Tibial nerve (tissue), 4 donors: ENCODE measurements around the gene NTSR1. TPM values are rescaled to one million over a fixed set of nuclear protein-coding genes. Genes with fewer than 3 reads are reported as not detected.

Source experiments
- DNase-seq, 2 donors: peaks; one replicate each; pipeline ENCODE4 v3.0.0-alpha.2; 2019; ENCODE audit warnings: low spot score in 2 of 2
- H3K27ac ChIP-seq, 4 donors: fragments of 200-600 bp; sonication (generic) in 3 of 4; one replicate each; pipeline ENCODE4 v1.5.1; 2017 to 2019; ENCODE audit warnings: mild to moderate bottlenecking in 1 of 4
- H3K27me3 ChIP-seq, 2 donors: fragments of 200-600 bp; sonication (generic) in 1 of 2; one replicate each; pipeline versions ENCODE4 v1.5.1 to v1.6.0; 2017 to 2019
- H3K36me3 ChIP-seq, 3 donors: fragments of 200-600 bp; sonication (generic); one replicate each; pipeline ENCODE4 v1.5.1; 2018 to 2019
- H3K4me1 ChIP-seq, 4 donors: fragments of 200-600 bp; sonication (generic) in 3 of 4; one replicate each; pipeline ENCODE4 v1.5.1; 2017 to 2019
- H3K4me3 ChIP-seq, 4 donors: fragments of 200-600 bp; sonication (generic) in 3 of 4; one replicate each; pipeline ENCODE4 v1.5.1; 2017 to 2019; ENCODE audit warnings: mild to moderate bottlenecking in 1 of 4, moderate library complexity in 1 of 4
- H3K9me3 ChIP-seq, 4 donors: fragments of 200-600 bp; sonication (generic) in 3 of 4; one replicate each; pipeline ENCODE4 v1.5.1; 2017 to 2019
- EP300 ChIP-seq, 2 donors: sonication (generic); formaldehyde crosslinking; IDR thresholded peaks; one replicate each; pipeline ENCODE4 v1.6.1; 2017; ENCODE audit warnings: antibody characterized with exemption in 2 of 2, mild to moderate bottlenecking in 1 of 2
- POLR2A ChIP-seq, 2 donors: fragments of 450-650 bp; IDR thresholded peaks; one replicate each; pipeline ENCODE4 v1.6.1; 2017; ENCODE audit warnings: antibody characterized with exemption in 2 of 2, mild to moderate bottlenecking in 2 of 2, moderate library complexity in 2 of 2
- WGBS, 2 donors: methylation state at CpG; one replicate each; pipeline ENCODE4 v1.1.5; 2018; 5-methylcytosine and 5-hydroxymethylcytosine counted together
- total RNA-seq, 4 donors: library from RNA; depleted of rRNA; stranded (reverse); fragments of >200 nt; gene quantifications; one replicate each; pipeline ENCODE4 v1.1.0, GENCODE V29; 2016
- TF ChIP-seq, protein P1 (sequence below), 5 experiments: fragments of 200-600 bp in 3 of 5; fragments of 450-650 bp in 2 of 5; sonication (generic) in 3 of 5; IDR thresholded peaks; one replicate each; pipeline ENCODE4 v1.5.1; 2016 to 2019; ENCODE audit warnings: antibody characterized with exemption in 5 of 5, mild to moderate bottlenecking in 3 of 5, moderate library complexity in 2 of 5

The NTSR1 gene
- total RNA-seq, 4 donors from 2014 or later, result 0.30 TPM; not detected in 3

DNA sequence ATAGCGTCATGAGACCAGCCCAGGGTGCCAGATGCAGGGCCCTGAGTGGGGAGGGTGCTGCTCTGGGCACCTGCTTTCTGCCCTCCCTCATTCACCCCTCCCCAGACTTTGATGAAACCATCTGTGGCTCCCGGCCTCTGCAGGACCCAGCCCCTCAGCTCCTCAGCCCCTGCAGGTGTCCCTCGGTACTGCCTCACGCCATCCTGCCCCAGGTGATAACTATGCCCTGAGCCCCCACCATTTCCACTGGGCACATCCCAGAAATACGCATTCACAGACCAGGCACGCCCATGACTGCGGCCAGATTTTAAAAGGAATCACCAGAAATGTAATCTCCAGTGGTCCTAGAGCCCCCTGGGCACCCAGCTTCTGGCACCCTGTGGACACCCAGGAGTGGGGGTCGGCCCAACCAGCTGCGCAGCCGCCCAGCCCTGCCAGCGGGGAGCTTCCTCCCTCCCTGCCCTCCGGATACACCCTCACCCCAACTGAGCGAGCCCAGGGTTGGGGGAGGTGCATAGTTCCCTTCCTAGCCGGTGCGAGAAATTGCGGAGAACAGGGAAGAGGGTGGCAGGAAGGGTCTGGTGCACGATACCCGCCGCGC lies 615 bp upstream of the NTSR1 start:
- no peak for DNase-seq
- Histone ChIP-seq H3K9me3 (no peaks in the 10 kb centered on the region), H3K4me1 (peaks cover 0 to 31% (median 0%) of the 10 kb centered on the region in 4 donors), H3K27ac (no peak overlapping the region), H3K27me3 (peaks cover 0 to 59% of the 10 kb centered on the region in 2 donors), H3K36me3 (no peaks in the 10 kb centered on the region), H3K4me3 (peak overlapping the region in 1 of 4 donors; percentile 10)
- 6 to 17% methylated on average over 9 to 10 of the region's 20 CpGs for WGBS, 2 donors
- TF ChIP-seq, protein P1, sequence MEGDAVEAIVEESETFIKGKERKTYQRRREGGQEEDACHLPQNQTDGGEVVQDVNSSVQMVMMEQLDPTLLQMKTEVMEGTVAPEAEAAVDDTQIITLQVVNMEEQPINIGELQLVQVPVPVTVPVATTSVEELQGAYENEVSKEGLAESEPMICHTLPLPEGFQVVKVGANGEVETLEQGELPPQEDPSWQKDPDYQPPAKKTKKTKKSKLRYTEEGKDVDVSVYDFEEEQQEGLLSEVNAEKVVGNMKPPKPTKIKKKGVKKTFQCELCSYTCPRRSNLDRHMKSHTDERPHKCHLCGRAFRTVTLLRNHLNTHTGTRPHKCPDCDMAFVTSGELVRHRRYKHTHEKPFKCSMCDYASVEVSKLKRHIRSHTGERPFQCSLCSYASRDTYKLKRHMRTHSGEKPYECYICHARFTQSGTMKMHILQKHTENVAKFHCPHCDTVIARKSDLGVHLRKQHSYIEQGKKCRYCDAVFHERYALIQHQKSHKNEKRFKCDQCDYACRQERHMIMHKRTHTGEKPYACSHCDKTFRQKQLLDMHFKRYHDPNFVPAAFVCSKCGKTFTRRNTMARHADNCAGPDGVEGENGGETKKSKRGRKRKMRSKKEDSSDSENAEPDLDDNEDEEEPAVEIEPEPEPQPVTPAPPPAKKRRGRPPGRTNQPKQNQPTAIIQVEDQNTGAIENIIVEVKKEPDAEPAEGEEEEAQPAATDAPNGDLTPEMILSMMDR (IDR thresholded peaks at IDR 0.05), result no peak
- TF ChIP-seq POLR2A (IDR thresholded peaks at IDR 0.05) (no peak), EP300 (IDR thresholded peaks at IDR 0.05) (no peak)

DNA sequence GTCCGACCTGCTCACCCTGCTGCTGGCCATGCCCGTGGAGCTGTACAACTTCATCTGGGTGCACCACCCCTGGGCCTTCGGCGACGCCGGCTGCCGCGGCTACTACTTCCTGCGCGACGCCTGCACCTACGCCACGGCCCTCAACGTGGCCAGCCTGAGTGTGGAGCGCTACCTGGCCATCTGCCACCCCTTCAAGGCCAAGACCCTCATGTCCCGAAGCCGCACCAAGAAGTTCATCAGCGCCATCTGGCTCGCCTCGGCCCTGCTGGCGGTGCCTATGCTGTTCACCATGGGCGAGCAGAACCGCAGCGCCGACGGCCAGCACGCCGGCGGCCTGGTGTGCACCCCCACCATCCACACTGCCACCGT lies 885 bp downstream of the NTSR1 start:
- TF ChIP-seq, protein P1 (IDR thresholded peaks at IDR 0.05), result no peak
- TF ChIP-seq POLR2A (IDR thresholded peaks at IDR 0.05), result no peak
- no peak for TF ChIP-seq EP300 (IDR thresholded peaks at IDR 0.05)
- 81% methylated on average over 9 to 30 of the region's 30 CpGs for WGBS, 2 donors
- Histone ChIP-seq H3K4me1 (peaks cover 0 to 20% (median 0%) of the 10 kb centered on the region in 4 donors), H3K4me3 (no peak overlapping the region), H3K27me3 (peaks cover 0 to 66% of the 10 kb centered on the region in 2 donors), H3K9me3 (peaks cover 0 to 7% (median 0%) of the 10 kb centered on the region in 4 donors), H3K27ac (no peak overlapping the region), H3K36me3 (no peaks in the 10 kb centered on the region)
- no peak for DNase-seq

DNA sequence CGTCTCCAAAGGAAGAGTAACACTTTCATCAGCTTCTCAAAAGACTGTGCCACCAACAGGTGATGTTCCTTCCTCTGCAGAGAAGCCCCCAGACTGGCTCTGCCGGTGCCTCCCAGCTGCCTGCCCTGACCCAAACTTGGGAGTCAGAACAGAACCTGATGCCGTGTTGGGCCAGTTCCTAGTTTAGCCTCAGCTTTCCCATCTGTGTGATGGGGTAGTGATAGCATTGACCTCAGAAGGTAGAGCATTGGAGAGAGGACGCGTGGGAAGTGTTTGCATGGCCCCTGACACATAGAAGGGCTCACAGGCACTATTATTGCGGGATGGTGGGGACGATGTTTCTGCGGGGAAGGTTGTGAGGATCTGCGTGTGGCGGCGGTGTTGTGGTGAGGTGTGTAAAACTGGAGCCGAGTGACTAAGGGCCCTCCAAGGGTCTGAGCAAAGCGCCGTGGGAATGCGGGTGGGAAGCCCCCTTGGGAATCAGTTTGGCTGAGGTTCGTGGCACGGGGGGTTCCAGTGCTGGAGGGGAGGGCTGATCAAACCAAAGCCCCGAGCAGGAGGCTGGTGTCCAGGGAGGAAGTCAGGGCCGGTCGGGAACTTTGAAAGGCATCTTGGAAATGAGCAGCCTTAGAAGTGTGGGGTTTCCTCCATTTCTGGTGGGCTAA lies 1.7 kb downstream of the NTSR1 start:
- no peak overlapping the region for H3K4me3 ChIP-seq
- H3K4me1 ChIP-seq, result peaks cover 0 to 13% (median 0%) of the 10 kb centered on the region in 4 donors
- H3K27me3 ChIP-seq, result peaks cover 0 to 74% of the 10 kb centered on the region in 2 donors

DNA sequence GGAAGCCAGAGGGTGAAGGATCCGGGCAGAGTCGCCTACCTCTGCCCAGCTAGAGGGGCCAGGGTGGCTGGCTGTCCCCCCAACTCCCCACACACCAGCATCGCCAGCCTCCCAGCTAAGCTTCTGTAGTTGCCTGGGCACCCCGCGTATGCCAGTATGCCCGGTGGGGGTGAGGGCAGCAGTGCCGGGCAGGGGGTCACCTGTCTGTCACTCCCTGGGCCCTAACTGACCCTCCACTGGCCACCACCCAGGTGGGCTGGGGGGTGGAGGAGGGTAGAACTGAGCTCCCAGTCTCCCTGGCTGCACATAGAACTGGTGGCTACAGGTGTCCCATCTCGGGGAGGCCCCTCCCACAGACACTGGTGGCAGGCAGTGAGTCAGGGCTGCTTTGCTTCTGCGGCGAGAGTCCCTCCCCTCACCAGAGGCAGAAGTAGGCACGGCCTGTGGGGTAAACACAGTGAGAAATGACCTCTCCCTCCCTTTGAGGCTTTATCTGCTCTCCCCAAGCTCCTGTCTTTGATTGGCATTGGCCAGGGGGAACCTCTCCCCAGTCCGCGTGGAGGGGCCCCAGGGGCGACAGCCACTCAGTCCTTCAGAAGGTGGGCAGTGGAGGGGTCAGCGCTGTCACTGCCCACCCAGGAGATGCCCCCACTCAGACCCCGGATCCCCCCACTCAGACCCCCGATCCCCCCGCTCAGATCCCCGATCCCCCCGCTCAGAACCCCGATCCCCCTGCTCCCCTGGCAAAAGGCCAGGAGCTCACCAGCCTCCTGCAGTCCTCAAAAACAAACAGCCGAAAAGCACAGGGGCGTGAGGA lies 2.5 kb downstream of the NTSR1 start:
- DNase-seq, result no peak
- TF ChIP-seq, protein P1 (IDR thresholded peaks at IDR 0.05), result no peak
- TF ChIP-seq POLR2A (IDR thresholded peaks at IDR 0.05), result no peak
- TF ChIP-seq EP300 (IDR thresholded peaks at IDR 0.05), result no peak
- H3K4me3 ChIP-seq, result no peak overlapping the region
- WGBS, 2 donors, result 62 to 75% methylated on average over 13 to 22 of the region's 23 CpGs
- H3K27me3 ChIP-seq, result peaks cover 0 to 78% of the 10 kb centered on the region in 2 donors
- H3K9me3 ChIP-seq, result peaks cover 0 to 10% (median 0%) of the 10 kb centered on the region in 4 donors
- no peak overlapping the region for H3K27ac ChIP-seq
- peaks cover 0 to 13% (median 0%) of the 10 kb centered on the region in 4 donors for H3K4me1 ChIP-seq
- no peaks in the 10 kb centered on the region for H3K36me3 ChIP-seq

More for the DNA sequence above, 1.7 kb downstream of the NTSR1 start:
- TF ChIP-seq POLR2A (IDR thresholded peaks at IDR 0.05), result no peak
- no peak for TF ChIP-seq EP300 (IDR thresholded peaks at IDR 0.05)
- TF ChIP-seq, protein P1 (IDR thresholded peaks at IDR 0.05), result no peak
- no peaks in the 10 kb centered on the region for H3K36me3 ChIP-seq
- H3K27ac ChIP-seq, result no peak overlapping the region
- peaks cover 0 to 10% (median 0%) of the 10 kb centered on the region in 4 donors for H3K9me3 ChIP-seq
- no peak for DNase-seq
- 70 to 71% methylated on average over 20 of the region's 20 CpGs for WGBS, 2 donors
